DND-41 (cell line): ENCODE data around the gene MEA1.
A peak's percentile ranks its signal among the peaks of the same experiment; 100 is the strongest.

ENCODE experiments used
- ATAC-seq: fragments of 200-7000 bp; cut with Tn5 transposase; 3 replicates; pipeline ENCODE4 v1.9.1; 2021; ENCODE audit warnings: low read depth; ENCODE audit not compliant: insufficient read depth
- DNase-seq: peaks from one replicate; pipeline ENCODE4 v3.0.0-alpha.2; 2020
- H2AFZ ChIP-seq: 2 replicates; pipeline ENCODE4 v1.6.0; 2012; ENCODE audit warnings: low read depth, low read length
- H3K27ac ChIP-seq: 2 replicates; pipeline ENCODE4 v1.5.1; 2012; ENCODE audit warnings: low read length, inconsistent platforms
- H3K27me3 ChIP-seq: fragments of 200-600 bp; sonication (generic); 2 replicates; pipeline ENCODE4 v1.6.0; 2012; ENCODE audit warnings: low read length, mild to moderate bottlenecking, inconsistent platforms; ENCODE audit not compliant: insufficient read depth, poor library complexity
- H3K36me3 ChIP-seq: 2 replicates; pipeline ENCODE4 v1.5.1; 2012; ENCODE audit warnings: low read length, inconsistent platforms; ENCODE audit not compliant: insufficient read depth
- H3K4me1 ChIP-seq: 2 replicates; pipeline ENCODE4 v1.5.1; 2012; ENCODE audit warnings: mild to moderate bottlenecking, low read length; ENCODE audit not compliant: insufficient read depth
- H3K4me2 ChIP-seq: 2 replicates; pipeline ENCODE4 v1.6.0; 2012; ENCODE audit warnings: mild to moderate bottlenecking, moderate library complexity, low read length, inconsistent platforms; ENCODE audit not compliant: insufficient read depth
- H3K4me3 ChIP-seq, 2 experiments: fragments of 200-600 bp in 1 of 2; shearing (Covaris generic) in 1 of 2; 2 replicates each; pipeline ENCODE4 v1.5.1; 2012 to 2016; ENCODE audit warnings: inconsistent platforms in 2 of 2, low read length in 2 of 2, mild to moderate bottlenecking in 2 of 2, low read depth in 1 of 2, moderate library complexity in 1 of 2
- H3K79me2 ChIP-seq: 2 replicates; pipeline ENCODE4 v1.6.0; 2012; ENCODE audit warnings: low read length, inconsistent platforms; ENCODE audit not compliant: insufficient read depth
- H3K9ac ChIP-seq: 2 replicates; pipeline ENCODE4 v1.6.0; 2012; ENCODE audit warnings: low read depth, mild to moderate bottlenecking, inconsistent platforms, low read length, moderate library complexity
- H3K9me3 ChIP-seq: 2 replicates; pipeline ENCODE4 v1.5.1; 2012; ENCODE audit warnings: low read length, moderate library complexity, mild to moderate bottlenecking, inconsistent platforms; ENCODE audit not compliant: insufficient read depth, severe bottlenecking
- H4K20me1 ChIP-seq: 2 replicates; pipeline ENCODE4 v1.6.0; 2012; ENCODE audit warnings: low read length; ENCODE audit not compliant: insufficient read depth
- EZH2 ChIP-seq: IDR thresholded peaks from 3 replicates; pipeline ENCODE4 v1.6.1; 2012; ENCODE audit warnings: borderline replicate concordance, low read depth, mild to moderate bottlenecking, moderate library complexity, low read length, inconsistent platforms; ENCODE audit not compliant: severe bottlenecking
- TF ChIP-seq, protein P1 (sequence below): IDR thresholded peaks from 2 replicates; pipeline ENCODE4 v1.5.1; 2012; ENCODE audit warnings: borderline replicate concordance, low read length, moderate library complexity, mild to moderate bottlenecking; ENCODE audit not compliant: poor library complexity, severe bottlenecking; ENCODE audit errors: extremely low read depth

Gene MEA1

DNA sequence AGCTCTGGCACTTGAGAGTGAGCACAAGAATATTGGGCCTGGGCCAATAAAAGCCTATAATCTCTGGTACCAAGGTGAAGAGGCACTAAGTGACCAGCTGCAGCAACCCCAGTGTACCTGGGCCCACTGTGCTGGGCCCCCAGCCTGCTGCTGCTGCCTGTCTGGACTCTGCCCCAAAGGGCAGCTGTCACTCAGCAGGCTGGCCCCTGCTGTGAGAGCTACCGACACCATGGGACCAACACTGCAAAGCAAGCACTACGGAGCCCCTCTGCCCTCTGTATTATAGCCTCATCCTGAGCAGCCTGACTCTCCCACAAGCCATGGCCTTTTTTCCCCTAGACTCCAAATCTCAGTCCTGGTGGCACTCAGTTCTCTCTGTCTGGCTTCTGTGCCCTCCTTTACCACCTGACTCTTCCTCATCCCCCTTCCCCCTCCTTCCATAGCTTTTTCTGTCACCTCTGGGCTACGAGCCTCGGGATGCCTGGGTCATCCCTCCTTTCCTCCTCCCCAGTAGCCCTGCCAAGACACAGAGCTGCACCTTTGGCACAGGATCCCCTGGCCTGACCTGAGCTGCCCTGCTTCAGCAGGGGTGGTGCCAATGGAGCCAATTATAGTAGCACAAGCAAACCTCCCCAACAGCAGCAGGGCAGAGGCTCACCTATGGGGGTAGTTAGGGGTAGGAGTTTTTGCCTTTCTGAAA, 21.9 kb upstream of the MEA1 start:
- Histone ChIP-seq H3K27me3 (no peaks in the 10 kb centered on the region), H4K20me1 (no peaks in the 10 kb centered on the region; the same call in 1 of the 2 replicates), H3K9me3 (no peaks in the 10 kb centered on the region), H2AFZ (no peak overlapping the region), H3K9ac (no peak overlapping the region), H3K4me2 (no peak overlapping the region), H3K27ac (no peak overlapping the region), H3K36me3 (peaks cover 68% of the 10 kb centered on the region), H3K4me1 (no peaks in the 10 kb centered on the region), H3K4me3 (no peak overlapping the region), H3K79me2 (no peaks in the 10 kb centered on the region)
- no peak for DNase-seq
- no peak for TF ChIP-seq EZH2
- TF ChIP-seq, protein P1, sequence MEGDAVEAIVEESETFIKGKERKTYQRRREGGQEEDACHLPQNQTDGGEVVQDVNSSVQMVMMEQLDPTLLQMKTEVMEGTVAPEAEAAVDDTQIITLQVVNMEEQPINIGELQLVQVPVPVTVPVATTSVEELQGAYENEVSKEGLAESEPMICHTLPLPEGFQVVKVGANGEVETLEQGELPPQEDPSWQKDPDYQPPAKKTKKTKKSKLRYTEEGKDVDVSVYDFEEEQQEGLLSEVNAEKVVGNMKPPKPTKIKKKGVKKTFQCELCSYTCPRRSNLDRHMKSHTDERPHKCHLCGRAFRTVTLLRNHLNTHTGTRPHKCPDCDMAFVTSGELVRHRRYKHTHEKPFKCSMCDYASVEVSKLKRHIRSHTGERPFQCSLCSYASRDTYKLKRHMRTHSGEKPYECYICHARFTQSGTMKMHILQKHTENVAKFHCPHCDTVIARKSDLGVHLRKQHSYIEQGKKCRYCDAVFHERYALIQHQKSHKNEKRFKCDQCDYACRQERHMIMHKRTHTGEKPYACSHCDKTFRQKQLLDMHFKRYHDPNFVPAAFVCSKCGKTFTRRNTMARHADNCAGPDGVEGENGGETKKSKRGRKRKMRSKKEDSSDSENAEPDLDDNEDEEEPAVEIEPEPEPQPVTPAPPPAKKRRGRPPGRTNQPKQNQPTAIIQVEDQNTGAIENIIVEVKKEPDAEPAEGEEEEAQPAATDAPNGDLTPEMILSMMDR: no peak
- no peak for ATAC-seq

DNA sequence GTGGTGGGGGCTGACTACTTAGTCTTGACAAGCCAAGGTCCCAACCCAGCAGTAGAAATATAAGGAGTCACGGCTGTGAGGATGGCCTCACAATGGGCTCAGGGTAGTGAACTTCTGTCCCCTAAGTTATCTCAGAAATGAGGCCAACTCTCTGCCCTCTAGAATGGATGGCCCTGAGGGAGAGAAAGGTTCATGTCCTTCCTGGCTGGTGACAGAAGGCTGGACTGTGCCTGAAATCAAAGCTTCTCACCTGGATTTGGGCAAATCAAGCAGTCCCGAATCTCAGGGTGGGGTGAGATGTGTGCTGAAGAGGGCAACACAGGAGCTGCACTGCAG, 20.4 kb upstream of the MEA1 start:
- Histone ChIP-seq H3K9ac (no peak overlapping the region), H3K4me1 (no peaks in the 10 kb centered on the region), H3K36me3 (peaks cover 70% of the 10 kb centered on the region), H3K4me3 (no peak overlapping the region), H3K79me2 (no peaks in the 10 kb centered on the region), H4K20me1 (peaks cover 1% of the 10 kb centered on the region; the same call in 1 of the 2 replicates), H2AFZ (no peak overlapping the region), H3K27me3 (no peaks in the 10 kb centered on the region), H3K9me3 (no peaks in the 10 kb centered on the region), H3K4me2 (no peak overlapping the region), H3K27ac (no peak overlapping the region)
- ATAC-seq (no peak), DNase-seq (no peak)
- no peak for TF ChIP-seq EZH2
- TF ChIP-seq, protein P1: peak; percentile 12

GRCh38 chr6:43033496-43034189, 19.9 kb upstream of the MEA1 start:
- Histone ChIP-seq H3K4me2 (no peak overlapping the region), H3K36me3 (peaks cover 71% of the 10 kb centered on the region), H3K27me3 (no peaks in the 10 kb centered on the region), H3K9ac (no peak overlapping the region), H3K27ac (no peak overlapping the region), H3K4me3 (no peak overlapping the region), H3K9me3 (no peaks in the 10 kb centered on the region), H3K4me1 (no peaks in the 10 kb centered on the region), H4K20me1 (peaks cover 3% of the 10 kb centered on the region; the same call in 1 of the 2 replicates), H3K79me2 (no peaks in the 10 kb centered on the region), H2AFZ (no peak overlapping the region)
- TF ChIP-seq EZH2: no peak
- TF ChIP-seq, protein P1: no peak
- ATAC-seq (no peak), DNase-seq (no peak)
